NCI-H2227 (cell line): ENCODE data around the gene ZPR1.
A peak's percentile ranks its signal among the peaks of the same experiment; 100 is the strongest.

Source experiments
- DNase-seq: peaks from one replicate; lab custom pipeline; 2025; ENCODE audit not compliant: unreplicated experiment; lab: John Stamatoyannopoulos, UW

ZPR1 gene

GRCh38 chr11:116792869-116793771 lies 5.3 kb upstream of the ZPR1 start:
- DNase-seq, result no peak

GRCh38 chr11:116792144-116792868 lies 4.5 kb upstream of the ZPR1 start:
- no peak for DNase-seq

- no peak for DNase-seq
These were observed 4.0 kb upstream of the ZPR1 start, which contains the start of gene APOA5 for GRCh38 chr11:116791813-116792143. TSS of gene APOA5 (minus strand) at chr11:116791879. CDS start at chr11:116791860, 19 bp downstream.

GRCh38 chr11:116791002-116791812 lies 3.4 kb upstream of the ZPR1 start:
- DNase-seq, result no peak

GRCh38 chr11:116790167-116791001 lies 2.6 kb upstream of the ZPR1 start:
- no peak for DNase-seq

GRCh38 chr11:116788975-116789374 lies 1.2 kb upstream of the ZPR1 start:
- DNase-seq, result no peak

- DNase-seq, result no peak
These were observed 711 bp upstream of the ZPR1 start for GRCh38 chr11:116788534-116788933.

- DNase-seq, result no peak
These were observed 412 bp downstream of the ZPR1 start for GRCh38 chr11:116787436-116787785.

- DNase-seq, result no peak
These were observed 857 bp downstream of the ZPR1 start for GRCh38 chr11:116786966-116787365.

GRCh38 chr11:116786326-116786725 lies 1.5 kb downstream of the ZPR1 start:
- DNase-seq, result no peak

- DNase-seq, result no peak
These were observed 5.1 kb downstream of the ZPR1 start for GRCh38 chr11:116782728-116783127.

GRCh38 chr11:116778556-116778955 lies 9.3 kb downstream of the ZPR1 start:
- no peak for DNase-seq

GRCh38 chr11:116777056-116777455 lies 10.8 kb downstream of the ZPR1 start:
- no peak for DNase-seq

GRCh38 chr11:116776522-116776984 lies 11.3 kb downstream of the ZPR1 start:
- no peak for DNase-seq

- no peak for DNase-seq
These were observed 11.8 kb downstream of the ZPR1 start for GRCh38 chr11:116775975-116776374.

GRCh38 chr11:116774661-116775060 lies 13.2 kb downstream of the ZPR1 start:
- no peak for DNase-seq

- DNase-seq, result no peak
These were observed 14.4 kb downstream of the ZPR1 start for GRCh38 chr11:116773203-116774097.

GRCh38 chr11:116772443-116773202 lies 15.2 kb downstream of the ZPR1 start, which contains the start of gene BUD13:
TSS of gene BUD13 (minus strand) at chr11:116772987. CDS start at chr11:116772964, 23 bp downstream.
- DNase-seq, result peak; percentile 90

GRCh38 chr11:116771935-116772334 lies 15.9 kb downstream of the ZPR1 start:
- no peak for DNase-seq
